ENCODE measurements around the gene PHYKPL. TPM values are rescaled to one million over a fixed set of nuclear protein-coding genes. Genes with fewer than 3 reads are reported as not detected.

Gene PHYKPL
- total RNA-seq, 1 experiment from 2014 or later = 41.7 TPM

GRCh38 chr5:178250263-178250662 is 17.7 kb upstream of the PHYKPL start:
- no peak for DNase-seq (ENCODE audit: low spot score)
- H3K36me3 Mint-ChIP-seq = no peaks in the 10 kb centered on the region

DNA sequence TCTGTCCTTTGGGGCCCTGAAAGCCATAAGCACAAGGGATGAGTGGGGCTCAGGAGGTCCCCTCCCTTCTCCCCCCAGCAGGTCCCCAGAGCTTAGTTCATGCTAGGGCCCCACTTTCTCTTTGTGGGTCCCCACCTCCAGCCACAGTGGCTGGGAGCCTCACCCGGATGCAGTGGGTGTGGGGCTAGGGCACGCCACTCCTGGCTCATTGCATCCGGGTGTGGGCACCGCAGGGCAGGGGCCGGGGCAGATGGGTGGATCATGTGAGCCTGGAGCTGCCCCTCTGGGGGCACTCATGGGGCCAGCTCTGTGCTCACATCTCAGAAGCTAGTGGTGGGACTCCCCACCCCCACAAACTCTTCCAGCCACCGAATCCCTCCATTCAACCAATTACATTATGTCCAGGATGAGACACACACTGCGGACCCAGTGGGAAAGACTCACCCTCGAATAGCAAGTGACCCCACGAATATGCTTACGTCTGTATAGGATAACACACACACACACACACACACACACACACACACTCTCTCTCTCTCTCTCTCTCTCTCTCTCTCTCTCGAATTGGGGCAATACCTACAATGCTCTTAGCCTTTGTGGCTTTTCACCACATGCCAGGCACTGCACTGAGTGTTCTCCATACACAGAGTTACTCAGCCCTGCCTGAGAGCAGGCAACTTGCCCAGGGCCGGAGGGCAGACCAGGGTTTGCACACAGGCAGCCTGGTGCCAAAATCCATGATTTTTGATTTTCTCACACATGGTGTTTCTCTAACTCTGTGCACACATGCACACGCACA is 16.8 kb upstream of the PHYKPL start:
- no peak overlapping the region for H3K27ac Mint-ChIP-seq
- no peak overlapping the region for H3K4me3 Mint-ChIP-seq
- TF ChIP-seq, protein P1, sequence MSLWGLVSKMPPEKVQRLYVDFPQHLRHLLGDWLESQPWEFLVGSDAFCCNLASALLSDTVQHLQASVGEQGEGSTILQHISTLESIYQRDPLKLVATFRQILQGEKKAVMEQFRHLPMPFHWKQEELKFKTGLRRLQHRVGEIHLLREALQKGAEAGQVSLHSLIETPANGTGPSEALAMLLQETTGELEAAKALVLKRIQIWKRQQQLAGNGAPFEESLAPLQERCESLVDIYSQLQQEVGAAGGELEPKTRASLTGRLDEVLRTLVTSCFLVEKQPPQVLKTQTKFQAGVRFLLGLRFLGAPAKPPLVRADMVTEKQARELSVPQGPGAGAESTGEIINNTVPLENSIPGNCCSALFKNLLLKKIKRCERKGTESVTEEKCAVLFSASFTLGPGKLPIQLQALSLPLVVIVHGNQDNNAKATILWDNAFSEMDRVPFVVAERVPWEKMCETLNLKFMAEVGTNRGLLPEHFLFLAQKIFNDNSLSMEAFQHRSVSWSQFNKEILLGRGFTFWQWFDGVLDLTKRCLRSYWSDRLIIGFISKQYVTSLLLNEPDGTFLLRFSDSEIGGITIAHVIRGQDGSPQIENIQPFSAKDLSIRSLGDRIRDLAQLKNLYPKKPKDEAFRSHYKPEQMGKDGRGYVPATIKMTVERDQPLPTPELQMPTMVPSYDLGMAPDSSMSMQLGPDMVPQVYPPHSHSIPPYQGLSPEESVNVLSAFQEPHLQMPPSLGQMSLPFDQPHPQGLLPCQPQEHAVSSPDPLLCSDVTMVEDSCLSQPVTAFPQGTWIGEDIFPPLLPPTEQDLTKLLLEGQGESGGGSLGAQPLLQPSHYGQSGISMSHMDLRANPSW (CRISPR knock-in tag; conservative IDR thresholded peaks at IDR 0.05; ENCODE audit: low read depth) = no peak
- TF ChIP-seq PRRX2 (CRISPR knock-in tag; IDR thresholded peaks at IDR 0.05) (no peak), ATF1 (CRISPR knock-in tag; IDR thresholded peaks at IDR 0.05) (no peak), MLX (CRISPR knock-in tag; IDR thresholded peaks at IDR 0.05) (no peak), ZNF263 (CRISPR knock-in tag; IDR thresholded peaks at IDR 0.05; ENCODE audit: low read depth) (no peak), TEAD4 (CRISPR knock-in tag; IDR thresholded peaks at IDR 0.05) (no peak), RORB (CRISPR knock-in tag; IDR thresholded peaks at IDR 0.05) (no peak), ATF2 (CRISPR knock-in tag; IDR thresholded peaks at IDR 0.05; ENCODE audit: borderline replicate concordance, low read depth) (no peak), AR (CRISPR knock-in tag; IDR thresholded peaks at IDR 0.05) (no peak), OVOL2 (CRISPR knock-in tag; IDR thresholded peaks at IDR 0.05; ENCODE audit: borderline replicate concordance) (no peak), CREB1 (CRISPR knock-in tag; IDR thresholded peaks at IDR 0.05) (no peak), FOXJ3 (CRISPR knock-in tag; IDR thresholded peaks at IDR 0.05; ENCODE audit: borderline replicate concordance) (no peak), TP53 (CRISPR knock-in tag; IDR thresholded peaks at IDR 0.05) (no peak)
- TF ChIP-seq, protein P2, sequence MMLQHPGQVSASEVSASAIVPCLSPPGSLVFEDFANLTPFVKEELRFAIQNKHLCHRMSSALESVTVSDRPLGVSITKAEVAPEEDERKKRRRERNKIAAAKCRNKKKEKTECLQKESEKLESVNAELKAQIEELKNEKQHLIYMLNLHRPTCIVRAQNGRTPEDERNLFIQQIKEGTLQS (CRISPR knock-in tag; conservative IDR thresholded peaks at IDR 0.05) = no peak
- TF ChIP-seq, protein P3, sequence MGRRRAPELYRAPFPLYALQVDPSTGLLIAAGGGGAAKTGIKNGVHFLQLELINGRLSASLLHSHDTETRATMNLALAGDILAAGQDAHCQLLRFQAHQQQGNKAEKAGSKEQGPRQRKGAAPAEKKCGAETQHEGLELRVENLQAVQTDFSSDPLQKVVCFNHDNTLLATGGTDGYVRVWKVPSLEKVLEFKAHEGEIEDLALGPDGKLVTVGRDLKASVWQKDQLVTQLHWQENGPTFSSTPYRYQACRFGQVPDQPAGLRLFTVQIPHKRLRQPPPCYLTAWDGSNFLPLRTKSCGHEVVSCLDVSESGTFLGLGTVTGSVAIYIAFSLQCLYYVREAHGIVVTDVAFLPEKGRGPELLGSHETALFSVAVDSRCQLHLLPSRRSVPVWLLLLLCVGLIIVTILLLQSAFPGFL (CRISPR knock-in tag; IDR thresholded peaks at IDR 0.05; ENCODE audit: borderline replicate concordance) = no peak
- no peaks in the 10 kb centered on the region for H3K9me3 Mint-ChIP-seq
- H3K27me3 Mint-ChIP-seq (ENCODE audit: low read depth) = no peaks in the 10 kb centered on the region
- no peak for DNase-seq (ENCODE audit: low spot score)
- ChIA-PET POLR2A (no interaction called here), CTCF (interaction anchor here (3.3 kb wide), 1 partner anchor 15 kb away, joined by 24 read pairs; no protein-coding TSS in a partner anchor)
- ATAC-seq = no peak
- H3K36me3 Mint-ChIP-seq = no peaks in the 10 kb centered on the region
- peaks cover 3% of the 10 kb centered on the region; the same call in 1 of the 2 replicates for H3K4me1 Mint-ChIP-seq

More at GRCh38 chr5:178250263-178250662, 17.7 kb upstream of the PHYKPL start:
- no peak for ATAC-seq
- Mint-ChIP-seq H3K4me3 (no peak overlapping the region), H3K27me3 (ENCODE audit: low read depth) (no peaks in the 10 kb centered on the region; the same call in 1 of the 2 replicates), H3K27ac (no peak overlapping the region), H3K4me1 (peaks cover 3% of the 10 kb centered on the region; the same call in 1 of the 2 replicates), H3K9me3 (no peaks in the 10 kb centered on the region)
- TF ChIP-seq, protein P4, sequence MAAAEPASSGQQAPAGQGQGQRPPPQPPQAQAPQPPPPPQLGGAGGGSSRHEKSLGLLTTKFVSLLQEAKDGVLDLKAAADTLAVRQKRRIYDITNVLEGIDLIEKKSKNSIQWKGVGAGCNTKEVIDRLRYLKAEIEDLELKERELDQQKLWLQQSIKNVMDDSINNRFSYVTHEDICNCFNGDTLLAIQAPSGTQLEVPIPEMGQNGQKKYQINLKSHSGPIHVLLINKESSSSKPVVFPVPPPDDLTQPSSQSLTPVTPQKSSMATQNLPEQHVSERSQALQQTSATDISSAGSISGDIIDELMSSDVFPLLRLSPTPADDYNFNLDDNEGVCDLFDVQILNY (CRISPR knock-in tag; IDR thresholded peaks at IDR 0.05) = no peak
- TF ChIP-seq MAX (CRISPR knock-in tag; IDR thresholded peaks at IDR 0.05) = no peak
- TF ChIP-seq ZNF263 (CRISPR knock-in tag; IDR thresholded peaks at IDR 0.05; ENCODE audit: low read depth) = no peak
- TF ChIP-seq, protein P5, sequence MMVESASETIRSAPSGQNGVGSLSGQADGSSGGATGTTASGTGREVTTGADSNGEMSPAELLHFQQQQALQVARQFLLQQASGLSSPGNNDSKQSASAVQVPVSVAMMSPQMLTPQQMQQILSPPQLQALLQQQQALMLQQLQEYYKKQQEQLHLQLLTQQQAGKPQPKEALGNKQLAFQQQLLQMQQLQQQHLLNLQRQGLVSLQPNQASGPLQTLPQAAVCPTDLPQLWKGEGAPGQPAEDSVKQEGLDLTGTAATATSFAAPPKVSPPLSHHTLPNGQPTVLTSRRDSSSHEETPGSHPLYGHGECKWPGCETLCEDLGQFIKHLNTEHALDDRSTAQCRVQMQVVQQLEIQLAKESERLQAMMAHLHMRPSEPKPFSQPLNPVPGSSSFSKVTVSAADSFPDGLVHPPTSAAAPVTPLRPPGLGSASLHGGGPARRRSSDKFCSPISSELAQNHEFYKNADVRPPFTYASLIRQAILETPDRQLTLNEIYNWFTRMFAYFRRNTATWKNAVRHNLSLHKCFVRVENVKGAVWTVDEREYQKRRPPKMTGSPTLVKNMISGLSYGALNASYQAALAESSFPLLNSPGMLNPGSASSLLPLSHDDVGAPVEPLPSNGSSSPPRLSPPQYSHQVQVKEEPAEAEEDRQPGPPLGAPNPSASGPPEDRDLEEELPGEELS (CRISPR knock-in tag; IDR thresholded peaks at IDR 0.05) = no peak
- TF ChIP-seq NR2C2 (CRISPR knock-in tag; IDR thresholded peaks at IDR 0.05) = no peak
- POLR2A ChIA-PET = interaction anchor here (0.6 kb wide), 1 partner anchor 1535 kb away, joined by 4 read pairs; no protein-coding TSS in a partner anchor
- CTCF ChIA-PET = interaction anchor here (0.7 to 2.6 kb wide), 3 partner anchors 15 to 1159 kb away, joined by 3 to 15 read pairs (median 5); no protein-coding TSS in a partner anchor

All from WTC11 (cell line).